Activated effector memory CD4-positive, alpha-beta T cell treated with anti-CD3 and anti-CD28 coated beads, Interleukin-2, amount 50 U/mL, for 16 hours (primary cell): ENCODE results near the gene DYRK1A.
"Not testable (repeated sequence)": the region's sequence is repeated elsewhere in the genome, so short reads cannot be mapped to it uniquely, and the experiment has no call there.

Source experiments
- DNase-seq: peaks from one replicate; pipeline ENCODE4 v3.0.0-alpha.2; 2020

The DYRK1A gene

GRCh38 chr21:37530901-37531351 lies 164.4 kb downstream of the DYRK1A start:
- no peak for DNase-seq

GRCh38 chr21:37531431-37531932 lies 164.9 kb downstream of the DYRK1A start:
- DNase-seq, result no peak

- peak; percentile 73 for DNase-seq
Measured at GRCh38 chr21:37532868-37533780, 166.6 kb downstream of the DYRK1A start.

GRCh38 chr21:37534431-37534830 lies 167.9 kb downstream of the DYRK1A start:
- no peak for DNase-seq

GRCh38 chr21:37535130-37535529 lies 168.6 kb downstream of the DYRK1A start:
- DNase-seq, result no peak

- no peak for DNase-seq
Measured at GRCh38 chr21:37535672-37536071, 169.1 kb downstream of the DYRK1A start.

- DNase-seq, result no peak
Measured at GRCh38 chr21:37536616-37537278, 170.2 kb downstream of the DYRK1A start.

GRCh38 chr21:37537391-37537996 lies 170.9 kb downstream of the DYRK1A start:
- no peak for DNase-seq

GRCh38 chr21:37538971-37539590 lies 172.5 kb downstream of the DYRK1A start:
- DNase-seq, result no peak

GRCh38 chr21:37541128-37541527 lies 174.6 kb downstream of the DYRK1A start:
- not testable (repeated sequence) for DNase-seq

- DNase-seq, result no peak
Measured at GRCh38 chr21:37542512-37542911, 175.9 kb downstream of the DYRK1A start.

GRCh38 chr21:37546299-37546908 lies 179.8 kb downstream of the DYRK1A start:
- DNase-seq, result no peak

- no peak for DNase-seq
Measured at GRCh38 chr21:37546949-37547614, 180.5 kb downstream of the DYRK1A start.

GRCh38 chr21:37547615-37548200 lies 181.1 kb downstream of the DYRK1A start:
- DNase-seq, result no peak

GRCh38 chr21:37548521-37548981 lies 182.0 kb downstream of the DYRK1A start:
- no peak for DNase-seq

GRCh38 chr21:37549730-37550129 lies 183.2 kb downstream of the DYRK1A start:
- not testable (repeated sequence) for DNase-seq

GRCh38 chr21:37550157-37550556 lies 183.6 kb downstream of the DYRK1A start:
- DNase-seq, result no peak

GRCh38 chr21:37550618-37551330 lies 184.2 kb downstream of the DYRK1A start:
- no peak for DNase-seq

- no peak for DNase-seq
Measured at GRCh38 chr21:37551331-37551992, 184.9 kb downstream of the DYRK1A start.

- DNase-seq, result no peak
Measured at GRCh38 chr21:37551993-37552355, 185.4 kb downstream of the DYRK1A start.
